Endothelial cell of umbilical vein (primary cell): ENCODE data around the gene VSIR. TPM values are rescaled to one million over a fixed set of nuclear protein-coding genes. Genes with fewer than 3 reads are reported as not detected.

ENCODE experiments used
- BruUV-seq: library from RNA; stranded (reverse); fragments of 400-500 nt; replicated peaks from 2 replicates; lab custom pipeline; 2021; lab: Mats Ljungman, UMichigan
- CTCF ChIA-PET: fragments of 300-600, 350-600 bp; sonication (Branson Sonifier 250); formaldehyde crosslinking; loops from one replicate; lab custom pipeline; 2021; ENCODE audit warnings: antibody characterized with exemption, inconsistent platforms; lab: Charles Lee
- POLR2A ChIA-PET: fragments of 300-600, 350-600 bp; sonication (Branson Sonifier 250); formaldehyde crosslinking; loops from one replicate; lab custom pipeline; 2021; ENCODE audit warnings: antibody characterized with exemption, inconsistent platforms; lab: Charles Lee
- DNase-seq: peaks from one replicate; pipeline ENCODE4 v3.0.0-alpha.2; 2011; ENCODE audit warnings: low read depth, low spot score
- FAIRE-seq: peaks from 2 replicates; lab custom pipeline; 2011; peaks lifted over from hg19 to GRCh38; lab: Jason Lieb, UNC
- H2AFZ ChIP-seq: 2 replicates; pipeline ENCODE4 v1.6.0; 2012; ENCODE audit warnings: low read depth, low read length, control low read depth, inconsistent platforms
- H3K27ac ChIP-seq: 2 replicates; pipeline ENCODE4 v1.5.1; 2011; ENCODE audit warnings: low read depth, mild to moderate bottlenecking, control low read depth, low read length, moderate library complexity; ENCODE audit not compliant: insufficient read depth
- H3K27me3 ChIP-seq, 2 experiments: 2 replicates each; pipeline versions ENCODE4 v1.6.0 to v1.6.1; 2011; ENCODE audit warnings: low read length in 2 of 2, mixed read lengths in 1 of 2; ENCODE audit not compliant: control insufficient read depth in 2 of 2, insufficient read depth in 2 of 2
- H3K36me3 ChIP-seq, 2 experiments: 2 replicates in 1 of 2; 3 replicates in 1 of 2; pipeline ENCODE4 v1.5.1; 2011; ENCODE audit warnings: low read length in 2 of 2, mild to moderate bottlenecking in 1 of 2, moderate library complexity in 1 of 2; ENCODE audit not compliant: control insufficient read depth in 2 of 2, insufficient read depth in 2 of 2; ENCODE audit errors: extremely low read depth in 1 of 2
- H3K4me1 ChIP-seq: 3 replicates; pipeline ENCODE4 v1.5.1; 2011; ENCODE audit warnings: mild to moderate bottlenecking, low read length; ENCODE audit not compliant: control insufficient read depth, insufficient read depth; ENCODE audit errors: extremely low read depth
- H3K4me2 ChIP-seq: 2 replicates; pipeline ENCODE4 v1.6.1; 2011; ENCODE audit warnings: low read length, control low read depth, mixed read lengths; ENCODE audit not compliant: insufficient read depth
- H3K4me3 ChIP-seq, 3 experiments: fragments of 200-600 bp in 1 of 3; sonication (generic), shearing (Covaris generic) in 1 of 3; replicated peaks in 1 of 3; 2 replicates each; pipeline ENCODE4 v1.5.1; 2011 to 2016; ENCODE audit warnings: control low read depth in 3 of 3, low read length in 3 of 3, mild to moderate bottlenecking in 2 of 3, inconsistent platforms in 1 of 3, low read depth in 1 of 3, moderate library complexity in 1 of 3; ENCODE audit not compliant: insufficient read depth in 1 of 3
- H3K79me2 ChIP-seq: 2 replicates; pipeline ENCODE4 v1.6.0; 2012; ENCODE audit warnings: low read length, inconsistent platforms; ENCODE audit not compliant: control insufficient read depth, insufficient read depth
- H3K9ac ChIP-seq: replicated peaks from 2 replicates; pipeline ENCODE3; 2011; ENCODE audit warnings: low read length, control low read depth; ENCODE audit not compliant: insufficient read depth; ENCODE audit errors: extremely low read depth
- H3K9me1 ChIP-seq: replicated peaks from 3 replicates; pipeline ENCODE4 v1.6.0; 2011; ENCODE audit warnings: mild to moderate bottlenecking, low read length; ENCODE audit not compliant: control insufficient read depth, insufficient read depth; ENCODE audit errors: extremely low read depth
- H3K9me3 ChIP-seq: replicated peaks from 2 replicates; pipeline ENCODE4 v1.5.1; 2012; ENCODE audit warnings: low read length, inconsistent platforms; ENCODE audit not compliant: control insufficient read depth, insufficient read depth
- H4K20me1 ChIP-seq: replicated peaks from 2 replicates; pipeline ENCODE3; 2011; ENCODE audit warnings: mild to moderate bottlenecking, low read length; ENCODE audit not compliant: control insufficient read depth, insufficient read depth; ENCODE audit errors: extremely low read depth
- CTCF ChIP-seq, 2 donors: IDR thresholded peaks; 1 replicate in 1 of 2; 2 replicates in 1 of 2; pipeline ENCODE4 v1.5.1; 2011; ENCODE audit warnings: low read length in 2 of 2, mild to moderate bottlenecking in 2 of 2, moderate library complexity in 2 of 2, control low read depth in 1 of 2, inconsistent platforms in 1 of 2, low read depth in 1 of 2; ENCODE audit not compliant: insufficient read depth in 1 of 2; ENCODE audit errors: extremely low read depth in 1 of 2
- EZH2 ChIP-seq: IDR thresholded peaks from 2 replicates; pipeline ENCODE4 v1.6.1; 2012; ENCODE audit warnings: borderline replicate concordance, low read depth, mild to moderate bottlenecking, moderate library complexity, low read length, inconsistent platforms; ENCODE audit not compliant: severe bottlenecking
- FOS ChIP-seq: IDR thresholded peaks from 2 replicates; pipeline ENCODE4 v1.6.1; 2011; ENCODE audit warnings: mild to moderate bottlenecking, low read length, moderate library complexity, borderline replicate concordance; ENCODE audit not compliant: insufficient read depth
- GATA2 ChIP-seq: IDR thresholded peaks from 2 replicates; pipeline ENCODE4 v1.7.0; 2011; ENCODE audit warnings: low read depth, mild to moderate bottlenecking, moderate library complexity, mixed read lengths, low read length; ENCODE audit not compliant: insufficient read length, insufficient read depth
- JUN ChIP-seq: IDR thresholded peaks from 2 replicates; pipeline ENCODE4 v1.6.1; 2011; ENCODE audit warnings: borderline replicate concordance, low read depth; ENCODE audit not compliant: insufficient read length, insufficient read depth
- MAX ChIP-seq: IDR thresholded peaks from 2 replicates; pipeline ENCODE4 v1.6.1; 2011; ENCODE audit not compliant: insufficient read depth, insufficient read length
- MYC ChIP-seq: IDR thresholded peaks from one replicate; pipeline ENCODE4 v1.6.1; 2011; ENCODE audit warnings: mild to moderate bottlenecking, low read depth, low read length
- POLR2A ChIP-seq: IDR thresholded peaks from 2 replicates; pipeline ENCODE4 v1.6.1; 2012; ENCODE audit warnings: low read depth, mild to moderate bottlenecking, control low read depth, low read length
- POLR2AphosphoS5 ChIP-seq: IDR thresholded peaks from 2 replicates; pipeline ENCODE4 v1.6.1; 2012; ENCODE audit warnings: low read depth, mild to moderate bottlenecking, control low read depth, low read length, moderate library complexity; ENCODE audit not compliant: insufficient read depth
- dilution Hi-C: fragments of 300-500 bp; cut with MboI; formaldehyde crosslinking; loops from one replicate; pipeline ENCODE4 v1.15.0; 2019; ENCODE audit warnings: low sequenced_read_pairs; ENCODE audit not compliant: extremely low pct_ligation_motif_present
- intact Hi-C: fragments of 100-400 bp; cut with micrococcal nuclease; formaldehyde crosslinking; loops from one replicate; pipeline ENCODE4 v1.10.0; 2022
- polyA plus RNA-seq, 4 experiments: library from polyadenylated mRNA; depleted of rRNA in 3 of 4; stranded (reverse) in 3 of 4; unstranded in 1 of 4; fragments of >200 nt; gene quantifications; 2 replicates each; pipeline versions ENCODE4 v1.2.1 to v1.2.3, GENCODE V29; 2011 to 2012; ENCODE audit warnings: missing spikeins in 1 of 4
- total RNA-seq: library from RNA; stranded (reverse); gene quantifications from 2 replicates; pipeline ENCODE4 v1.2.3, GENCODE V29; 2021

Gene VSIR
- total and polyA plus RNA-seq, 2 donors (not counting 3 experiments of a cell fraction or from before 2014, with no cell fraction given), result 4.9 to 6.3 TPM

GRCh38 chr10:71777213-71777985, 4.1 kb upstream of the VSIR start:
- Histone ChIP-seq H3K9me1 (no peaks in the 10 kb centered on the region), H3K27ac (no peak overlapping the region), H3K4me1 (peaks cover 8% of the 10 kb centered on the region), H3K4me2 (no peak overlapping the region), H3K79me2 (no peaks in the 10 kb centered on the region), H2AFZ (no peak overlapping the region), H3K27me3 (no peaks in the 10 kb centered on the region), H3K9me3 (no peaks in the 10 kb centered on the region), H3K36me3 (no peaks in the 10 kb centered on the region), H3K9ac (no peak overlapping the region), H3K4me3 (no peak overlapping the region), H4K20me1 (no peaks in the 10 kb centered on the region)
- FAIRE-seq, result no peak
- intact Hi-C loops, result no loop called here
- ChIA-PET POLR2A (no interaction called here), CTCF (no interaction called here)
- dilution Hi-C loops, result no loop called here
- TF ChIP-seq MAX, result no peak
- TF ChIP-seq POLR2A, result no peak
- TF ChIP-seq POLR2AphosphoS5, result no peak
- TF ChIP-seq CTCF (IDR thresholded peaks at IDR 0.05; ENCODE audit: extremely low read depth in 1 of 2, insufficient read depth in 1 of 2, low read depth in 1 of 2, low read length in 2 of 2), result no peak
- no peak for TF ChIP-seq JUN
- no peak for TF ChIP-seq FOS
- TF ChIP-seq MYC, result no peak
- TF ChIP-seq EZH2, result no peak
- TF ChIP-seq GATA2, result no peak
- no TSS peak for BruUV-seq
- no peak for DNase-seq
